Measurements from ENCODE around the gene EEF2K.

EEF2K gene

DNA sequence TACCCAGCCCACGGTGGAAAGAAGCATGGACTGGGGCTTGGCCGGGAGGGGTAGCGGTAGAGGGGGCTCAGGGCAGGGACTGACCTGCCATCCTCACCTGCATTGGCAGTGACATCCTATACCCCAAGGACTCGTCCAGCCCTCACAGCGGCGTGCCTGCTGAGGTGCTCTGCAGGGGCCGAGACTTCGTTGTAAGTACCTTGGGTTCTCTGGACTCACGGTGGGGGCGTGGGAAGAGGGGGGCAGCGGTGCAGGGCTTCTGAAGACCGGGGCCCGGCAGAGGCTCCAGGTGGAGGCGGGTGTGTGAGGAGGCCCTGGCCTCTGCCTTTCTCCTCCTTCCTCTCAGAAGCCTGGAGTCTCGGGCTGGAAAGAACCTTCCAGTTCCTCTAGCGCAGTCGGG lies 116.7 kb downstream of the EEF2K start:
- DNase-seq (ENCODE audit: low spot score), result no peak
- Histone ChIP-seq H3K4me3 (no peak overlapping the region), H3K27ac (no peak overlapping the region)
- TF ChIP-seq, protein P1, sequence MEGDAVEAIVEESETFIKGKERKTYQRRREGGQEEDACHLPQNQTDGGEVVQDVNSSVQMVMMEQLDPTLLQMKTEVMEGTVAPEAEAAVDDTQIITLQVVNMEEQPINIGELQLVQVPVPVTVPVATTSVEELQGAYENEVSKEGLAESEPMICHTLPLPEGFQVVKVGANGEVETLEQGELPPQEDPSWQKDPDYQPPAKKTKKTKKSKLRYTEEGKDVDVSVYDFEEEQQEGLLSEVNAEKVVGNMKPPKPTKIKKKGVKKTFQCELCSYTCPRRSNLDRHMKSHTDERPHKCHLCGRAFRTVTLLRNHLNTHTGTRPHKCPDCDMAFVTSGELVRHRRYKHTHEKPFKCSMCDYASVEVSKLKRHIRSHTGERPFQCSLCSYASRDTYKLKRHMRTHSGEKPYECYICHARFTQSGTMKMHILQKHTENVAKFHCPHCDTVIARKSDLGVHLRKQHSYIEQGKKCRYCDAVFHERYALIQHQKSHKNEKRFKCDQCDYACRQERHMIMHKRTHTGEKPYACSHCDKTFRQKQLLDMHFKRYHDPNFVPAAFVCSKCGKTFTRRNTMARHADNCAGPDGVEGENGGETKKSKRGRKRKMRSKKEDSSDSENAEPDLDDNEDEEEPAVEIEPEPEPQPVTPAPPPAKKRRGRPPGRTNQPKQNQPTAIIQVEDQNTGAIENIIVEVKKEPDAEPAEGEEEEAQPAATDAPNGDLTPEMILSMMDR (IDR thresholded peaks at IDR 0.05), result no peak

- Histone ChIP-seq H3K27ac (no peak overlapping the region), H3K4me3 (no peak overlapping the region)
- DNase-seq (ENCODE audit: low spot score), result no peak
- TF ChIP-seq, protein P1 (IDR thresholded peaks at IDR 0.05), result no peak
Measured at GRCh38 chr16:22323173-22323958, 117.3 kb downstream of the EEF2K start.

DNA sequence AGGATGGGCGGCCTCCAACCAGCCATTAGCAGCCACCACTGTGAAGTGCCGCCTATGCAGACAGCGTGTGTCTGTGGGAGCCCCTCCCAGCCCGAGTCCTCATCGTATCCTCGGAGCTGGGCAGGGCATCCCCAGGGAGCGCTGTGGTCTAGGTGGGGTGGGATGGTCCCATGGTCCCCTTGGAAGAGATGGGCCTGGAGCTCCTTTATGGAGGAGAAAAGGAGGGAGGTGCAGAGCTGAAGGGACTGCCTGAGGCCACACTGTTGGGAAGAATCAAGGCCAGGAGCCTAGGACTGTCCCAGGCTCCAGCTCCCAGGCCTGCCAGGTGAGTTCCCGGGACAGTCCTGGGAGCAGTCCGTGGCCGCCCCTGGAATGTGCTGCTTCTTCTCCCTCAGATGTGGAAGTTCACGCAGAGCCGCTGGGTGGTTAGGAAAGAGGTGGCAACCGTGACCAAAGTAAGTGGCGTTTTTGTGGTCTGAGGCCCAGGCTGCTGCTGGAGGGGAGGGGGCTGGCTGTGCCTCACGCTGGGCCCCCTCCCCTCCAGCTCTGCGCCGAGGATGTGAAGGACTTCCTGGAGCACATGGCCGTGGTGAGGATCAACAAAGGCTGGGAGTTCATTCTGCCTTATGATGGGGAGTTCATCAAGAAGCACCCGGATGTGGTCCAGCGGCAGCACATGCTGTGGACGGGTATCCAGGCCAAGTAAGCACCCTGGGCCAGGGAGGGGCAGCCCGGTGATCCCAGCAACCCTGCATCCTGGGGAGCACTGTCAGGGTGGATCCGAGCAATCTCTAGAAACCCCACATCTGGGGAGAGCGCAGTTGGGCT lies 118.1 kb downstream of the EEF2K start:
- Histone ChIP-seq H3K27ac (no peak overlapping the region), H3K4me3 (no peak overlapping the region)
- DNase-seq (ENCODE audit: low spot score), result no peak
- TF ChIP-seq, protein P1 (IDR thresholded peaks at IDR 0.05), result no peak

DNA sequence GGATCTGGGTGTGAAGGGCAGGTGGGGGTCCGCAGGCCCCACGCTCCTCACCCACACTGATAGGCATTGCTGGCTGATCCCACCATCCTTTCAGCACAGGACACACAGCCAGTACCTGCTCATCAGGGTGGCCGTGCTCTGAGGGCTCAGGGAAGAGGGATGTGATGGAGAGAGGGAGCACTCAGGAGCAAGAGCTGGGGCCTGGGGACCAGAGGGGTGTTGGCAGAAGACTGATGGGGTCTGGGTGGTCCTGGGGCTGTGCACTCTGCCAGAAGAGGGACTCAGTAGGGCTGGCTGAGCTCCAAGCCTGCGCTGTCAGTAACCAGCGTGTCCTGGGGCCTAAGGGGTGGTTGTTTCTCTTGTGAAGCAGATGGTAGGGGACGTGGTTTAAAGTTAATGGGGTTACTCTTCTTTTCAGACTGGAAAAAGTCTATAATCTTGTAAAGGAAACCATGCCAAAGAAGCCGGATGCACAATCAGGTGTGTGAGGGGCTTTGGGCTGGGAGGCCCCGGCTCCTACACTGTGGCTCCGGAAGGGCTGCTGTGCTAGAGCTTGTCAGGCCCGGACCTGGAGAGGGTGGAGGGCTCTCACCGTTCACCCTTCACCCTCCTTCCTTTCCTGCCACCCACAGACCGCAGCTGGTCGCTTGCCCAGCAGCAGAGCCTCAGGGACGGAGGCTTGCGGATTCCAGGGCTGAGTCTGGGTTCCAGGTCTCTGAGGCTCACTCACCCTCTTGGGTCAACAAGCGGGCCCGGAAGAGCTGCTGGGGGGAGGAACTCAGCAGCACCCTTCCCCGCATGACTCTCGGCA lies 118.9 kb downstream of the EEF2K start:
- TF ChIP-seq, protein P1 (IDR thresholded peaks at IDR 0.05), result no peak
- H3K4me3 ChIP-seq, result no peak overlapping the region
- no peak for DNase-seq (ENCODE audit: low spot score)
- no peak overlapping the region for H3K27ac ChIP-seq

DNA sequence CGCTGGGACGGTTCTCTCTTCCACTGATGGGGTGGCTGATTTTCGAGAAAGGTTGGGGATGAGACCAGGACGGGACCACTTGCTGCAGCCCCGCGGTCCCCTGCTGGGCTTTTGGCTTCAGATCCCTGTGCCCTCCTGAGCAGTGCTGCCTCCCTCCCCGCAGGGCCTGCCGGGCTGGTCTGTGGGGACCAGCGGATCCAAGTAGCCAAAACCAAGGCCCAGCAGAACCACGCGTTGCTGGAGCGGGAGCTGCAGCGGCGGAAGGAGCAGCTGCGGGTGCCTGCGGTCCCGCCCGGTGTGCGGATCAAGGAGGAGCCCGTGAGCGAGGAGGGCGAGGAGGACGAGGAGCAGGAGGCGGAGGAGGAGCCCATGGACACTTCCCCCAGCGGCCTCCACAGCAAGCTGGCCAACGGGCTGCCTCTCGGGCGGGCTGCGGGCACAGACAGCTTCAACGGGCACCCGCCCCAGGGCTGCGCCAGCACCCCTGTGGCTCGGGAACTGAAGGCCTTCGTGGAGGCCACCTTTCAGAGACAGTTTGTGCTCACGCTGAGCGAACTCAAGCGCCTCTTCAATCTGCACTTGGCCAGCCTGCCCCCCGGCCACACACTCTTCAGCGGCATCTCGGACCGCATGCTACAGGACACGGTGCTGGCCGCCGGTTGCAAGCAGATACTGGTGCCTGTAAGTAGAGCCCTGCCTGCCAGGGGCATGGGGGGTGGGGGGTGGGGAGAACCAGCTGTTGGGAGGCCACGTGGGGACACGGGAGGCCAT lies 119.7 kb downstream of the EEF2K start:
- no peak for DNase-seq (ENCODE audit: low spot score)
- TF ChIP-seq, protein P1 (IDR thresholded peaks at IDR 0.05), result no peak
- Histone ChIP-seq H3K4me3 (no peak overlapping the region), H3K27ac (no peak overlapping the region)

DNA sequence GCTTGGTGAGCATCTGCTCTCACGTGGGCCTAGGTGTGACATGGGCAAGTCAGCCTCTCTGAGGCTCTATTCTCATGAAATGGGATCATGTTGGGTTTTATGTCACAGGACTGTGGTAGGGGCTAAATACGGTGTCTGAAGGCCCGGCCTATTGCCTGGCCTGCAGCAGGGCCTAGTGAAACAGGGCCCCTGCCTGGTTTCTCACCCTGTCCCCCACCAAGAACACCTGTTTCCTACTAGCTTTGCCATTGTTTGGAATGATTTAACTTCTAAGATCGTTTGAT lies 120.2 kb downstream of the EEF2K start:
- Histone ChIP-seq H3K4me3 (no peak overlapping the region), H3K27ac (no peak overlapping the region)
- no peak for DNase-seq (ENCODE audit: low spot score)
- TF ChIP-seq, protein P1 (IDR thresholded peaks at IDR 0.05), result no peak
